Activated T-helper 9 cell treated with anti-CD3 and anti-CD28 coated beads, Interleukin-2, amount 50 U/mL, for 16 hours (primary cell): ENCODE data around the gene CEMIP2.
"Not testable (repeated sequence)": the region's sequence is repeated elsewhere in the genome, so short reads cannot be mapped to it uniquely, and the experiment has no call there.

Source experiments
- DNase-seq: peaks from one replicate; pipeline ENCODE4 v3.0.0-alpha.2; 2020; ENCODE audit warnings: low read depth

The CEMIP2 gene

GRCh38 chr9:71706176-71706575 is 62.1 kb downstream of the CEMIP2 start:
- no peak for DNase-seq

GRCh38 chr9:71704796-71705195 is 63.5 kb downstream of the CEMIP2 start:
- DNase-seq = no peak

GRCh38 chr9:71703172-71703872 is 65.0 kb downstream of the CEMIP2 start:
- DNase-seq = no peak

- no peak for DNase-seq
These were observed 70.4 kb downstream of the CEMIP2 start for GRCh38 chr9:71697882-71698281.

GRCh38 chr9:71694332-71694731 is 74.0 kb downstream of the CEMIP2 start:
- no peak for DNase-seq

GRCh38 chr9:71693607-71694006 is 74.7 kb downstream of the CEMIP2 start:
- DNase-seq = no peak

GRCh38 chr9:71692337-71692736 is 76.0 kb downstream of the CEMIP2 start:
- DNase-seq = no peak

- not testable (repeated sequence) for DNase-seq
These were observed 76.7 kb downstream of the CEMIP2 start for GRCh38 chr9:71691576-71691975.

GRCh38 chr9:71690689-71691435 is 77.5 kb downstream of the CEMIP2 start:
- DNase-seq = no peak

GRCh38 chr9:71690063-71690688 is 78.1 kb downstream of the CEMIP2 start:
- DNase-seq = no peak

- DNase-seq = no peak
These were observed 80.6 kb downstream of the CEMIP2 start for GRCh38 chr9:71687676-71688075.

GRCh38 chr9:71685988-71686387 is 82.3 kb downstream of the CEMIP2 start:
- no peak for DNase-seq

- no peak for DNase-seq
These were observed 82.9 kb downstream of the CEMIP2 start for GRCh38 chr9:71685394-71685793.

GRCh38 chr9:71684566-71684965 is 83.7 kb downstream of the CEMIP2 start:
- DNase-seq = no peak

GRCh38 chr9:71683598-71684235 is 84.6 kb downstream of the CEMIP2 start:
- no peak for DNase-seq

GRCh38 chr9:71681708-71682272 is 86.5 kb downstream of the CEMIP2 start:
- DNase-seq = no peak

GRCh38 chr9:71681104-71681707 is 87.1 kb downstream of the CEMIP2 start:
- no peak for DNase-seq

- DNase-seq = no peak
These were observed 87.9 kb downstream of the CEMIP2 start for GRCh38 chr9:71680189-71680980.

- DNase-seq = no peak
These were observed 89.3 kb downstream of the CEMIP2 start for GRCh38 chr9:71678999-71679398.

GRCh38 chr9:71677209-71677608 is 91.1 kb downstream of the CEMIP2 start:
- DNase-seq = no peak

GRCh38 chr9:71676460-71676859 is 91.9 kb downstream of the CEMIP2 start:
- DNase-seq = no peak
